Keratinocyte (primary cell): ENCODE results near the gene ZNF524. TPM values are rescaled to one million over a fixed set of nuclear protein-coding genes. Genes with fewer than 3 reads are reported as not detected.
A peak's percentile ranks its signal among the peaks of the same experiment; 100 is the strongest.

Source experiments
- DNase-seq: peaks from one replicate; pipeline ENCODE4 v3.0.0-alpha.2; 2011; ENCODE audit warnings: low read depth, missing footprints, low spot score
- FAIRE-seq: peaks from 2 replicates; lab custom pipeline; 2011; peaks lifted over from hg19 to GRCh38; lab: Jason Lieb, UNC
- H2AFZ ChIP-seq: 2 replicates; pipeline ENCODE4 v1.6.0; 2012; ENCODE audit warnings: low read length, control low read depth, inconsistent platforms; ENCODE audit not compliant: control insufficient read depth
- H3K27ac ChIP-seq: 2 replicates; pipeline ENCODE4 v1.5.1; 2011; ENCODE audit warnings: low read length; ENCODE audit not compliant: control insufficient read depth, insufficient read depth
- H3K27me3 ChIP-seq: 3 replicates; pipeline ENCODE4 v1.6.0; 2011; ENCODE audit warnings: low read length; ENCODE audit not compliant: control insufficient read depth, insufficient read depth; ENCODE audit errors: extremely low read depth
- H3K36me3 ChIP-seq, 2 experiments: 2 replicates in 1 of 2; 3 replicates in 1 of 2; pipeline ENCODE4 v1.5.1; 2011; ENCODE audit warnings: low read length in 2 of 2, mild to moderate bottlenecking in 1 of 2; ENCODE audit not compliant: control insufficient read depth in 2 of 2, insufficient read depth in 2 of 2; ENCODE audit errors: extremely low read depth in 1 of 2
- H3K4me1 ChIP-seq: 3 replicates; pipeline ENCODE4 v1.5.1; 2011; ENCODE audit warnings: low read length; ENCODE audit not compliant: control insufficient read depth, insufficient read depth; ENCODE audit errors: extremely low read depth
- H3K4me2 ChIP-seq: 3 replicates; pipeline ENCODE4 v1.6.0; 2011; ENCODE audit warnings: low read depth, low read length; ENCODE audit not compliant: control insufficient read depth, insufficient read depth; ENCODE audit errors: extremely low read depth
- H3K4me3 ChIP-seq, 3 experiments: fragments of 200-600 bp in 1 of 3; sonication (generic) in 1 of 3; 2 replicates in 2 of 3; 3 replicates in 1 of 3; pipeline ENCODE4 v1.5.1; 2011 to 2016; ENCODE audit warnings: low read length in 3 of 3, mild to moderate bottlenecking in 3 of 3, control low read depth in 2 of 3, inconsistent platforms in 1 of 3, low read depth in 1 of 3, mixed read lengths in 1 of 3, mixed run types in 1 of 3, moderate library complexity in 1 of 3; ENCODE audit not compliant: control insufficient read depth in 2 of 3, insufficient read depth in 2 of 3; ENCODE audit errors: extremely low read depth in 1 of 3
- H3K79me2 ChIP-seq: 2 replicates; pipeline ENCODE4 v1.6.0; 2012; ENCODE audit warnings: low read length; ENCODE audit not compliant: control insufficient read depth, insufficient read depth
- H3K9ac ChIP-seq: 3 replicates; pipeline ENCODE4 v1.6.0; 2011; ENCODE audit warnings: low read length; ENCODE audit not compliant: control insufficient read depth, insufficient read depth; ENCODE audit errors: extremely low read depth
- H3K9me1 ChIP-seq: 3 replicates; pipeline ENCODE4 v1.6.0; 2011; ENCODE audit warnings: low read length; ENCODE audit not compliant: control insufficient read depth, insufficient read depth; ENCODE audit errors: extremely low read depth
- H3K9me3 ChIP-seq: 2 replicates; pipeline ENCODE4 v1.5.1; 2012; ENCODE audit warnings: low read depth, low read length; ENCODE audit not compliant: control insufficient read depth
- H4K20me1 ChIP-seq: 3 replicates; pipeline ENCODE4 v1.6.0; 2011; ENCODE audit warnings: low read length; ENCODE audit not compliant: control insufficient read depth, insufficient read depth; ENCODE audit errors: extremely low read depth
- CTCF ChIP-seq, 3 experiments: IDR thresholded peaks in 1 of 3; conservative IDR thresholded peaks in 1 of 3; optimal IDR thresholded peaks in 1 of 3; 2 replicates in 2 of 3; 3 replicates in 1 of 3; pipeline versions ENCODE3 to v1.5.1; 2011; ENCODE audit warnings: low read length in 3 of 3, mild to moderate bottlenecking in 3 of 3, moderate library complexity in 2 of 3, control low read depth in 1 of 3, inconsistent platforms in 1 of 3; ENCODE audit not compliant: insufficient read depth in 2 of 3; ENCODE audit errors: extremely low read depth in 1 of 3
- EZH2 ChIP-seq: IDR thresholded peaks from one replicate; pipeline ENCODE4 v1.6.1; 2012; ENCODE audit warnings: inconsistent platforms, mild to moderate bottlenecking, low read length, moderate library complexity
- dilution Hi-C: fragments of 300-500 bp; cut with MboI; formaldehyde crosslinking; loops from one replicate; pipeline ENCODE4 v1.7.0; 2020; ENCODE audit warnings: low sequenced_read_pairs; ENCODE audit not compliant: extremely low pct_ligation_motif_present
- polyA plus RNA-seq, 5 experiments: library from polyadenylated mRNA; depleted of rRNA in 3 of 5; stranded (reverse) in 3 of 5; stranded (forward) in 1 of 5; unstranded in 1 of 5; fragments of >200 nt; gene quantifications; 1 replicate in 1 of 5; 2 replicates in 3 of 5; 3 replicates in 1 of 5; pipeline versions ENCODE4 v1.2.1 to v1.2.3, GENCODE V29; 2011 to 2012; ENCODE audit warnings: missing spikeins in 2 of 5, low read depth in 1 of 5, low replicate concordance in 1 of 5

ZNF524 gene
- polyA plus RNA-seq, 1 donor (not counting 4 experiments of a cell fraction or from before 2014, with no cell fraction given), result 2.6 TPM

- Histone ChIP-seq H3K9ac (no peak overlapping the region), H2AFZ (no peak overlapping the region), H3K9me1 (no peaks in the 10 kb centered on the region), H3K27me3 (peaks cover 4% of the 10 kb centered on the region), H3K4me2 (no peak overlapping the region), H3K36me3 (no peaks in the 10 kb centered on the region), H3K4me3 (no peak overlapping the region), H3K79me2 (peaks cover 6% of the 10 kb centered on the region), H4K20me1 (no peaks in the 10 kb centered on the region), H3K4me1 (peaks cover 22% of the 10 kb centered on the region), H3K9me3 (no peaks in the 10 kb centered on the region), H3K27ac (no peak overlapping the region)
- FAIRE-seq (no peak), DNase-seq (no peak)
- dilution Hi-C loops, result no loop called here
- TF ChIP-seq EZH2, result no peak
- no peak for TF ChIP-seq CTCF (optimal IDR thresholded peaks at IDR 0.05 in 1 of 3, IDR thresholded peaks at IDR 0.05 in 1 of 3, conservative IDR thresholded peaks at IDR 0.05 in 1 of 3; ENCODE audit: extremely low read depth in 1 of 3, insufficient read depth in 2 of 3, low read length in 3 of 3)
Observed at GRCh38 chr19:55584871-55585270, 15.2 kb upstream of the ZNF524 start.

- Histone ChIP-seq H3K36me3 (no peaks in the 10 kb centered on the region), H3K9ac (peak overlapping the region; percentile 9), H3K27me3 (peaks cover 4% of the 10 kb centered on the region), H3K79me2 (no peaks in the 10 kb centered on the region), H2AFZ (peak overlapping the region; percentile 15), H3K4me2 (peak overlapping the region; percentile 22), H4K20me1 (no peaks in the 10 kb centered on the region), H3K27ac (no peak overlapping the region), H3K9me3 (no peaks in the 10 kb centered on the region), H3K4me3 (no peak overlapping the region), H3K4me1 (peaks cover 22% of the 10 kb centered on the region), H3K9me1 (no peaks in the 10 kb centered on the region)
- no peak for DNase-seq
- dilution Hi-C loops, result no loop called here
- no peak for TF ChIP-seq EZH2
- no peak for FAIRE-seq
Observed at GRCh38 chr19:55585658-55586339, 14.3 kb upstream of the ZNF524 start.
